Measurements from ENCODE around the gene MYLK.

The MYLK gene

GRCh38 chr3:123660141-123660675 lies 223.9 kb downstream of the MYLK start:
- Histone ChIP-seq H3K36me3 (ENCODE audit: low read depth) (no peaks in the 10 kb centered on the region), H3K4me3 (ENCODE audit: severe bottlenecking) (no peak overlapping the region), H3K27me3 (ENCODE audit: insufficient read depth, poor library complexity, severe bottlenecking) (no peaks in the 10 kb centered on the region), H3K27ac (ENCODE audit: poor library complexity, severe bottlenecking) (no peak overlapping the region), H3K4me1 (ENCODE audit: insufficient read depth, poor library complexity, severe bottlenecking) (no peaks in the 10 kb centered on the region), H3K9me3 (ENCODE audit: severe bottlenecking) (no peaks in the 10 kb centered on the region)
- ATAC-seq (ENCODE audit: low read depth) (no peak), DNase-seq (ENCODE audit: low spot score) (no peak)
- TF ChIP-seq, protein P1, sequence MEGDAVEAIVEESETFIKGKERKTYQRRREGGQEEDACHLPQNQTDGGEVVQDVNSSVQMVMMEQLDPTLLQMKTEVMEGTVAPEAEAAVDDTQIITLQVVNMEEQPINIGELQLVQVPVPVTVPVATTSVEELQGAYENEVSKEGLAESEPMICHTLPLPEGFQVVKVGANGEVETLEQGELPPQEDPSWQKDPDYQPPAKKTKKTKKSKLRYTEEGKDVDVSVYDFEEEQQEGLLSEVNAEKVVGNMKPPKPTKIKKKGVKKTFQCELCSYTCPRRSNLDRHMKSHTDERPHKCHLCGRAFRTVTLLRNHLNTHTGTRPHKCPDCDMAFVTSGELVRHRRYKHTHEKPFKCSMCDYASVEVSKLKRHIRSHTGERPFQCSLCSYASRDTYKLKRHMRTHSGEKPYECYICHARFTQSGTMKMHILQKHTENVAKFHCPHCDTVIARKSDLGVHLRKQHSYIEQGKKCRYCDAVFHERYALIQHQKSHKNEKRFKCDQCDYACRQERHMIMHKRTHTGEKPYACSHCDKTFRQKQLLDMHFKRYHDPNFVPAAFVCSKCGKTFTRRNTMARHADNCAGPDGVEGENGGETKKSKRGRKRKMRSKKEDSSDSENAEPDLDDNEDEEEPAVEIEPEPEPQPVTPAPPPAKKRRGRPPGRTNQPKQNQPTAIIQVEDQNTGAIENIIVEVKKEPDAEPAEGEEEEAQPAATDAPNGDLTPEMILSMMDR (IDR thresholded peaks at IDR 0.05; ENCODE audit: poor library complexity, severe bottlenecking), result no peak

GRCh38 chr3:123658852-123659206 lies 225.3 kb downstream of the MYLK start:
- H3K27ac ChIP-seq (ENCODE audit: poor library complexity, severe bottlenecking), result no peak overlapping the region
- no peaks in the 10 kb centered on the region for H3K27me3 ChIP-seq (ENCODE audit: insufficient read depth, poor library complexity, severe bottlenecking)
- no peaks in the 10 kb centered on the region for H3K4me1 ChIP-seq (ENCODE audit: insufficient read depth, poor library complexity, severe bottlenecking)
- ATAC-seq (ENCODE audit: low read depth) (no peak), DNase-seq (ENCODE audit: low spot score) (no peak)
- H3K36me3 ChIP-seq (ENCODE audit: low read depth), result no peaks in the 10 kb centered on the region
- H3K4me3 ChIP-seq (ENCODE audit: severe bottlenecking), result no peak overlapping the region
- TF ChIP-seq, protein P1 (IDR thresholded peaks at IDR 0.05; ENCODE audit: poor library complexity, severe bottlenecking), result no peak
- H3K9me3 ChIP-seq (ENCODE audit: severe bottlenecking), result no peaks in the 10 kb centered on the region

DNA sequence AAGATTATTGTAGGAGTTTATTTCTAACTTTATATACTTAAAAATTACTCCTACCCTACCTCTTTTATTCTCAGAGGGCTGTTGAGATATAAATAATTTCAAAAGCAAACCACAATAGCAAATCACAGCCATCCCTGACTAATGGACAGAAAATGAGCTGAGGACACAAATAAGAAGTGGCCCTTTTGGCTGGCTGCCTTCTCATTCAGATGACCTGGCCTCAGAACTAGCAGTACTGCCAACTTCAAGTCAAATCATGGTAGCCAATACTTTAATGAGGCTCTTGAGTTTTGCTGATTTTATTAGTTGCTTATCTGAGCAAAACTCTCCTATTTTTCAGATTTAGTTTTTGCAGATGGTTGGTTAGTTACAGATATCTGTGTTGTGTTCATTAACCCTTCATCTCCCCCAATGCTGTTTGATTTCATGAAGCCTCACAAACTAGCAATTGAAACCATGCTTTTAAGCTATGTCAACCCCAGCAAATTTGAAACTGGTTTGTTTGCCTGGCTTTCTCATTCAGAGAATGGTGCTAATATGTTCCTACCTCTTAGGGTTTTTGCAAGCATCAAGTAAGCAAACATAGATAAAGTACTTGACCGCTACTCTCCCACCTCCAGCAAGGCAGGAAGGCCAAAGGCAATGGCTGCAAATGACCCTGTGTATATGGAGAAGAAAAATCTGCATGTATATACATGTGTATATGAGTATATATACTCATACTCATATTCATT lies 225.8 kb downstream of the MYLK start:
- DNase-seq (ENCODE audit: low spot score) (no peak), ATAC-seq (ENCODE audit: low read depth) (no peak)
- TF ChIP-seq, protein P1 (IDR thresholded peaks at IDR 0.05; ENCODE audit: poor library complexity, severe bottlenecking), result no peak
- Histone ChIP-seq H3K27me3 (ENCODE audit: insufficient read depth, poor library complexity, severe bottlenecking) (no peaks in the 10 kb centered on the region), H3K27ac (ENCODE audit: poor library complexity, severe bottlenecking) (no peak overlapping the region), H3K4me3 (ENCODE audit: severe bottlenecking) (no peak overlapping the region), H3K36me3 (ENCODE audit: low read depth) (no peaks in the 10 kb centered on the region), H3K9me3 (ENCODE audit: severe bottlenecking) (no peaks in the 10 kb centered on the region), H3K4me1 (ENCODE audit: insufficient read depth, poor library complexity, severe bottlenecking) (peaks cover 4% of the 10 kb centered on the region)

- H3K27ac ChIP-seq (ENCODE audit: poor library complexity, severe bottlenecking), result no peak overlapping the region
- H3K4me3 ChIP-seq (ENCODE audit: severe bottlenecking), result no peak overlapping the region
- TF ChIP-seq, protein P1 (IDR thresholded peaks at IDR 0.05; ENCODE audit: poor library complexity, severe bottlenecking), result no peak
- DNase-seq (ENCODE audit: low spot score), result no peak
- H3K9me3 ChIP-seq (ENCODE audit: severe bottlenecking), result no peaks in the 10 kb centered on the region
- H3K4me1 ChIP-seq (ENCODE audit: insufficient read depth, poor library complexity, severe bottlenecking), result peaks cover 6% of the 10 kb centered on the region
- no peaks in the 10 kb centered on the region for H3K36me3 ChIP-seq (ENCODE audit: low read depth)
- H3K27me3 ChIP-seq (ENCODE audit: insufficient read depth, poor library complexity, severe bottlenecking), result no peaks in the 10 kb centered on the region
- ATAC-seq (ENCODE audit: low read depth), result no peak
Observed at GRCh38 chr3:123657568-123657967, 226.6 kb downstream of the MYLK start.

GRCh38 chr3:123657111-123657510 lies 227.0 kb downstream of the MYLK start:
- TF ChIP-seq, protein P1 (IDR thresholded peaks at IDR 0.05; ENCODE audit: poor library complexity, severe bottlenecking), result no peak
- Histone ChIP-seq H3K27ac (ENCODE audit: poor library complexity, severe bottlenecking) (no peak overlapping the region), H3K27me3 (ENCODE audit: insufficient read depth, poor library complexity, severe bottlenecking) (no peaks in the 10 kb centered on the region), H3K9me3 (ENCODE audit: severe bottlenecking) (no peaks in the 10 kb centered on the region), H3K36me3 (ENCODE audit: low read depth) (no peaks in the 10 kb centered on the region), H3K4me3 (ENCODE audit: severe bottlenecking) (no peak overlapping the region), H3K4me1 (ENCODE audit: insufficient read depth, poor library complexity, severe bottlenecking) (peaks cover 6% of the 10 kb centered on the region)
- DNase-seq (ENCODE audit: low spot score), result no peak
- ATAC-seq (ENCODE audit: low read depth), result no peak

All from RWPE2 (cell line).